Measurements from ENCODE around the gene TSHZ1.

Gene TSHZ1

DNA sequence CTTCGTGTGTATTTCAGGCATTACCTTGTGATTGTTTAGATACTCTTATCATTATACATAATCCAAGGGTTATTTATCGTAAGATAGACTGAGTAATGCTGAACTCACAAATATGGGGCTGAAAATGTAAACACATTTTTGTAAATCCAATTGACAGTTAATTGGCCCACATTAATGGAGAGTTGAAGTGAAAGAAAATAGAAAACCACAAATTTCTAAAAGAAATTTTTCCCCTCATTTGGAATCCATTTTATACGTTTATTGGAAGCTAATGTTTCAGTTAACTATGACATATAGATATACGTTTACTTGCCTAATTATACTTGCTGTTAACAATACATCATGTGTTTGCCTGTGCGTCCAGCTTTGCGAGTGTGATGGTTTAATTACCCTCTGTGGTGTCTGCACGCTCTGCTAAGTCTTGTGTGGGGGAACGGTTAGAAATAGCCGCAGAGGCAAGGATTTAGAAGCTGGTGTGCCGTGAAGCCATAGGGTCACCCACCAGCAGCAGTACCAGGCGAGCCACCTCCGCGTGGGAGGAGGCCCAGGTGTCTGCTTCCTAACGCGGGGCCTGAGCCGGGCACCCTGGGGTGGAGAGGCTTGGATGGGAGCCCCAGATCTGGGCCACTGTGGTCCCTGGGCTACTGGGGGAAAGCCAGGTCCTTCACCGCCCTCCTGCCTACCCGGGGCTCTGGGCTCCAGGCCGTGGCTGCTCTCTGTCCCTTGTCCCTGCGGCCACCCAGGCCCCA, 38.0 kb downstream of the TSHZ1 start:
- H3K9me3 ChIP-seq (ENCODE audit: control insufficient read depth, insufficient read depth, low read length) = no peaks in the 10 kb centered on the region
- no peak for DNase-seq (ENCODE audit: low read depth, low spot score)
- no CpG with 5 or more reads among the region's 20 CpGs for WGBS (ENCODE audit: insufficient coverage, insufficient read length)
- no peaks in the 10 kb centered on the region for H3K4me1 ChIP-seq (ENCODE audit: control insufficient read depth, insufficient read depth, low read length)
- H3K4me3 ChIP-seq (ENCODE audit: low read length) = no peak overlapping the region
- no peaks in the 10 kb centered on the region for H3K27me3 ChIP-seq (ENCODE audit: control insufficient read depth, insufficient read depth, low read length)
- no peak overlapping the region for H3K27ac ChIP-seq (ENCODE audit: low read length)
- no peaks in the 10 kb centered on the region for H3K36me3 ChIP-seq (ENCODE audit: control insufficient read depth, insufficient read depth, low read length)

DNA sequence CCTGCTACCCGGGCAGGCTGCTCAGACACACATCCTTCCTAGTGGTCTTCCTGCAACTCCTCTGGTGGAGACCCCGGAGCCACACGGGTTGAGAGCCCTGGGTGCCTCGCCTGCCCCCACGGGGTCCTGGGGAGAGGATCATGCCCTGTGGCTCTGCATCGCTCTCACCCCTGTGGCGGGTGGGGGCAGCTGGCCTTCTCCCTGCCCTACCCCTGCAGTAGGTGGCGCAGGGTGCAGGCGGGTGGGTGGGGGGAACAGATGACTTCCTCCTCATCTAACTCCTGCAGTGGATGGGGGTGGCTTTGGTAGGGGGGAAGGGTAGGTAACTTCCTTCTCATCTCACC, 38.5 kb downstream of the TSHZ1 start:
- no peak for DNase-seq (ENCODE audit: low read depth, low spot score)
- no peaks in the 10 kb centered on the region for H3K36me3 ChIP-seq (ENCODE audit: control insufficient read depth, insufficient read depth, low read length)
- no peak overlapping the region for H3K4me3 ChIP-seq (ENCODE audit: low read length)
- no peaks in the 10 kb centered on the region for H3K4me1 ChIP-seq (ENCODE audit: control insufficient read depth, insufficient read depth, low read length)
- no CpG with 5 or more reads among the region's 9 CpGs for WGBS (ENCODE audit: insufficient coverage, insufficient read length)
- H3K9me3 ChIP-seq (ENCODE audit: control insufficient read depth, insufficient read depth, low read length) = no peaks in the 10 kb centered on the region
- no peaks in the 10 kb centered on the region for H3K27me3 ChIP-seq (ENCODE audit: control insufficient read depth, insufficient read depth, low read length)
- H3K27ac ChIP-seq (ENCODE audit: low read length) = no peak overlapping the region

DNA sequence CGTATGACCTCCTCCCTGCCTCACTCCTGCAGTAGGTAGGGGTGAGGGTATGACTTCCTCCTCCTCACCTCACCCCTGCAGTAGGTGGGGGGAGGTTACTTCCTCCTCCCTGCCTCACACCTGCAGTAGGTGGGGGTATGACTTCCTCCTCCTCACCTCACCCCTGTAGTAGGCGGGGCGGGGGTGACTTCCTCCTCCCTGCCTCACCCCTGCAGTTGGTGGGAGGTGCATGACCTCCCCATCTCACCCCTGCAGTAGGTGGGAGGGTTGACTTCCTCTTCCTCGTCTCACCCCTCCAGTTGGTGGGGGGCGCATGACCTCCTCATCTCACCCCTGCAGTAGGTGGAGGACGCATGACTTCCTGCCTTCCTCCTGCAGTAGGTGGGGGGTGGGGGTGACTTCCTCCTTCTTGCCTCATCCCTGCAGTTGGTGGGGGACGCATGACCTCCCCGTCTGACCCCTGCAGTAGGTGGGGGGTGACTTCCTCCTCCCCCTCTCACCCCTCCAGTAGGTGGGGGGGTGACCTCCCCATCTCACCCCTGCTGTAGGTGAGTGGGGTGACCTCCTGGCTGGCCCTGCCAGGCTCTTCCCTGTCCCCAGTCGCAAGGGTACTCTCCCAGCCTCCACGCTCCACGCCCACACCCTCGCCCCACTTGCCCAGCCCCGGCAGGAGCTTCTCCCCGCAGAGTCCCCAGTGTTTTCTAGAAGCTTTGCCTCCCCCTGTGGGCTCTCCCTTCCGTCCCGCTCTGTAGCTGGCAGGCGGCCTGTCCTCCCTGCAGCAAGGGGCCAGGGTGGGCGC, 39.3 kb downstream of the TSHZ1 start:
- Histone ChIP-seq H3K9me3 (ENCODE audit: control insufficient read depth, insufficient read depth, low read length) (no peaks in the 10 kb centered on the region), H3K4me3 (ENCODE audit: low read length) (no peak overlapping the region), H3K27ac (ENCODE audit: low read length) (no peak overlapping the region), H3K27me3 (ENCODE audit: control insufficient read depth, insufficient read depth, low read length) (no peaks in the 10 kb centered on the region), H3K4me1 (ENCODE audit: control insufficient read depth, insufficient read depth, low read length) (no peaks in the 10 kb centered on the region), H3K36me3 (ENCODE audit: control insufficient read depth, insufficient read depth, low read length) (no peaks in the 10 kb centered on the region)
- no CpG with 5 or more reads among the region's 18 CpGs for WGBS (ENCODE audit: insufficient coverage, insufficient read length)
- DNase-seq (ENCODE audit: low read depth, low spot score) = no peak

DNA sequence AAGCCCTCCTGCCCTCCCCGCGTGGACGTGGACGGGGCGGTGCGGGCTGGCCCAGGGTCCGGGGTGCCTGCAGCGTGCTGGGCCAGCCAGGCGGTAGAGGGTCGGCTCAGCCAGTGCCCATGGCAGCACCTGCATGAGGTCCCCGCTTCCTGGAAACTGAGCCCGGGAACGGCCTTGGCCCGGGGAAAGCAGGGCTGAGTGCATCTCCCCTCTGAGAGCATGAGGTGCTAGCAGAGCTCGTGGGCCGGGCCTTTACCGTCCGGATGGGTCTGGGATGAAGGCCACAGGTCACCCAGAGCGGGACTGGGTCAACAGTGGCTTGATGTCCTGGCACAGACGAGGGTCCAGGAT, 39.8 kb downstream of the TSHZ1 start:
- Histone ChIP-seq H3K9me3 (ENCODE audit: control insufficient read depth, insufficient read depth, low read length) (no peaks in the 10 kb centered on the region), H3K4me1 (ENCODE audit: control insufficient read depth, insufficient read depth, low read length) (no peaks in the 10 kb centered on the region), H3K27ac (ENCODE audit: low read length) (no peak overlapping the region), H3K4me3 (ENCODE audit: low read length) (no peak overlapping the region), H3K27me3 (ENCODE audit: control insufficient read depth, insufficient read depth, low read length) (no peaks in the 10 kb centered on the region), H3K36me3 (ENCODE audit: control insufficient read depth, insufficient read depth, low read length) (no peaks in the 10 kb centered on the region)
- no CpG with 5 or more reads among the region's 20 CpGs for WGBS (ENCODE audit: insufficient coverage, insufficient read length)
- no peak for DNase-seq (ENCODE audit: low read depth, low spot score)

DNA sequence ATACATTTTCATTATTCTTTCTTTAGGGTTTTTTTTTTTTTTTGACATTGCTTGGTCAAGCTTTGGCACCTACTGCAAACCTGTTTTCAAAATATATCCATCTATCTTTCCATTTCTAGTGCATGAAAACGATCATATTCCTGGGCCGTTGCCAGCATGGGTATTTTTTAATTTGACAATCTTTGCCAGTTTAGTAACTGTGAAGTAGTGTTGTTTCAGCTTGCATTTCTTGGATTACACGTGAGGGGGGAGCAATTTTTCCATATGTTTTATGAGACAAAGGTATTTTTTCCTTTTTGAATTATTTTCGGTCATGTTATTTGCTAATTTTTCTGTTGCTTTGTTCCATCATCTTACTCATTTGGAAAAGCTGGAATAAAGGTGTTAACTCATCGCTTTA, 40.9 kb downstream of the TSHZ1 start:
- H3K27ac ChIP-seq (ENCODE audit: low read length) = no peak overlapping the region
- no CpG with 5 or more reads among the region's 5 CpGs for WGBS (ENCODE audit: insufficient coverage, insufficient read length)
- no peaks in the 10 kb centered on the region for H3K9me3 ChIP-seq (ENCODE audit: control insufficient read depth, insufficient read depth, low read length)
- no peaks in the 10 kb centered on the region for H3K36me3 ChIP-seq (ENCODE audit: control insufficient read depth, insufficient read depth, low read length)
- no peaks in the 10 kb centered on the region for H3K4me1 ChIP-seq (ENCODE audit: control insufficient read depth, insufficient read depth, low read length)
- DNase-seq (ENCODE audit: low read depth, low spot score) = no peak
- H3K4me3 ChIP-seq (ENCODE audit: low read length) = no peak overlapping the region
- no peaks in the 10 kb centered on the region for H3K27me3 ChIP-seq (ENCODE audit: control insufficient read depth, insufficient read depth, low read length)

DNA sequence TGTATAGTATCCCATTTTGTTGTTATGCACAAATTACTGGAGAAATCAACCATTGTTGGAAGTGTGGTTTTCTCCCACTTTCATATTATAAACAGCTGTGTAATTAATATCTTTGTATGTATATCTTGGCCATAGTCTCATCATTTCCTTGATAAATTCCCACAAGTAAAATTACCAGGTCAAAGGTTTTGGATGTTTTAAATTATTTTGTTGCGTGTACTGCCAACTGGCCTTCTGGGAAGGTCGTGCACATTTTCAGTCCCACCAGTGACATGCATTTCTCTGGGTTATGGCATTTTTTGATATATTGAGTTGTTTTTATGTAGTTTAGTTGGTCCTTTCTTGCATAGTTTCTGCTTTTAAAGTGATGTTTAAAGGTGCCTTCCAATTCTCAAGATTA, 41.5 kb downstream of the TSHZ1 start:
- H3K27me3 ChIP-seq (ENCODE audit: control insufficient read depth, insufficient read depth, low read length) = no peaks in the 10 kb centered on the region
- no peak overlapping the region for H3K4me3 ChIP-seq (ENCODE audit: low read length)
- DNase-seq (ENCODE audit: low read depth, low spot score) = no peak
- H3K9me3 ChIP-seq (ENCODE audit: control insufficient read depth, insufficient read depth, low read length) = no peaks in the 10 kb centered on the region
- no CpG with 5 or more reads among the region's 2 CpGs for WGBS (ENCODE audit: insufficient coverage, insufficient read length)
- H3K4me1 ChIP-seq (ENCODE audit: control insufficient read depth, insufficient read depth, low read length) = no peaks in the 10 kb centered on the region
- H3K27ac ChIP-seq (ENCODE audit: low read length) = no peak overlapping the region
- H3K36me3 ChIP-seq (ENCODE audit: control insufficient read depth, insufficient read depth, low read length) = no peaks in the 10 kb centered on the region

DNA sequence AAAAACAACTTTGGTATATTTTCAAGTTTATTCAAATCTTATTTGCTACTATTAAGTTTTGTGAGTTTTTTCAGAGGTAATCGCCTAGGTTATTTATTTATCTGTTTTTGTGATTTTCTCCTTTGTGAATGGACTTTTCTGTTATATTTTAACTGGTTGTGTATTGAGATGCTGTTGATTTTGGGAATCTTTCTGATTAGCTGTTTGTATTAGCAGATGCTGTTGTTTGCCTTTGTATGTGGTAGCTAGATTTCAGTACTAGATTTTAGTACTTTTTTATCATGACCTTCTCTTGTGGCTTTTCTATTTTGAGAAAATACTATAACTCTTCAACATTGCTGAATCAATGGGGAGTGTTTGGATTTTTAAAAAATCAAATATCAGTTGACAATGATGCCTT, 42.4 kb downstream of the TSHZ1 start:
- no peak for DNase-seq (ENCODE audit: low read depth, low spot score)
- no peaks in the 10 kb centered on the region for H3K36me3 ChIP-seq (ENCODE audit: control insufficient read depth, insufficient read depth, low read length)
- no peaks in the 10 kb centered on the region for H3K27me3 ChIP-seq (ENCODE audit: control insufficient read depth, insufficient read depth, low read length)
- no peak overlapping the region for H3K27ac ChIP-seq (ENCODE audit: low read length)
- H3K4me1 ChIP-seq (ENCODE audit: control insufficient read depth, insufficient read depth, low read length) = no peaks in the 10 kb centered on the region
- WGBS (ENCODE audit: insufficient coverage, insufficient read length) = no CpG with 5 or more reads among the region's 1 CpG
- no peak overlapping the region for H3K4me3 ChIP-seq (ENCODE audit: low read length)
- H3K9me3 ChIP-seq (ENCODE audit: control insufficient read depth, insufficient read depth, low read length) = no peaks in the 10 kb centered on the region

DNA sequence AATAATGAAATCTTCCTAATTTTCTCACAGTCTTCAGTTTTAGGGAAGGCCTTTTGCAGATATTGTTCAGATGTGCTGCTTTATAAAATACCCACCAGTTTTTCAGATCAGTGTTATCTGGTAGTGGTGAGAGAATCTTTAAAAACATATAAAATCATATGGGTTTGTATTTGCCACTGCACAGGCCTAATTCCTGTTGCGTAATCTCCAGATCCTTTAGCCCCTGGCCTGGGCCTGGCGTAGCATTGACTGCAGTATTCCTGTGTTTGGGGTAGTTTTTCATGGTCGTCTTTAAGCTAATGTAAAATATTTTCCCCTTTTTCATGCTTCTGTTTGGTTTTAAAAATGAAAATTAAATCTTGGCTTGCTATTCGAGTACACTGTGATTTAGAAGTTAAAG, 43.2 kb downstream of the TSHZ1 start:
- no peak for DNase-seq (ENCODE audit: low read depth, low spot score)
- no peaks in the 10 kb centered on the region for H3K36me3 ChIP-seq (ENCODE audit: control insufficient read depth, insufficient read depth, low read length)
- no peaks in the 10 kb centered on the region for H3K9me3 ChIP-seq (ENCODE audit: control insufficient read depth, insufficient read depth, low read length)
- no peaks in the 10 kb centered on the region for H3K27me3 ChIP-seq (ENCODE audit: control insufficient read depth, insufficient read depth, low read length)
- no peak overlapping the region for H3K27ac ChIP-seq (ENCODE audit: low read length)
- WGBS (ENCODE audit: insufficient coverage, insufficient read length) = no CpG with 5 or more reads among the region's 4 CpGs
- no peak overlapping the region for H3K4me3 ChIP-seq (ENCODE audit: low read length)
- H3K4me1 ChIP-seq (ENCODE audit: control insufficient read depth, insufficient read depth, low read length) = no peaks in the 10 kb centered on the region

DNA sequence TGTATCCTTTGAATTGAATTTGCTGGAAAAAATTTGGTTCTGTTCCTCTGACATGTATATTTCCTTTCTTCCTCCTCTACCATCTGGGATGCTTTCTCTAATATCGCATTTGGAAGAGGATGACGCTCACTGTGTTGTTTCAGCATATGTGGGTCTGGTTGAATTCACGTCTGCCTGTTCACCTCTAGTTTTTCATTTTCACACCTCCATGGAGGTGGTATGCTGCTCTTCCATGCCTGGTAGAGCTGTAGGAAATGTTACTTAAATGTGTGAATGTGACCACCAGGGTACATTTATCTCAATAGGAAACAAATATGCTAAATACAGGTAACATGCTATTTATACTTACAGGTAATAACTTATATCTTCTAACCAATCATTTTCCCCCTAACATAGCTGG, 44.5 kb downstream of the TSHZ1 start:
- Histone ChIP-seq H3K27ac (ENCODE audit: low read length) (no peak overlapping the region), H3K4me1 (ENCODE audit: control insufficient read depth, insufficient read depth, low read length) (no peaks in the 10 kb centered on the region), H3K36me3 (ENCODE audit: control insufficient read depth, insufficient read depth, low read length) (no peaks in the 10 kb centered on the region), H3K27me3 (ENCODE audit: control insufficient read depth, insufficient read depth, low read length) (no peaks in the 10 kb centered on the region), H3K4me3 (ENCODE audit: low read length) (no peak overlapping the region), H3K9me3 (ENCODE audit: control insufficient read depth, insufficient read depth, low read length) (no peaks in the 10 kb centered on the region)
- WGBS (ENCODE audit: insufficient coverage, insufficient read length) = no CpG with 5 or more reads among the region's 3 CpGs
- no peak for DNase-seq (ENCODE audit: low read depth, low spot score)

DNA sequence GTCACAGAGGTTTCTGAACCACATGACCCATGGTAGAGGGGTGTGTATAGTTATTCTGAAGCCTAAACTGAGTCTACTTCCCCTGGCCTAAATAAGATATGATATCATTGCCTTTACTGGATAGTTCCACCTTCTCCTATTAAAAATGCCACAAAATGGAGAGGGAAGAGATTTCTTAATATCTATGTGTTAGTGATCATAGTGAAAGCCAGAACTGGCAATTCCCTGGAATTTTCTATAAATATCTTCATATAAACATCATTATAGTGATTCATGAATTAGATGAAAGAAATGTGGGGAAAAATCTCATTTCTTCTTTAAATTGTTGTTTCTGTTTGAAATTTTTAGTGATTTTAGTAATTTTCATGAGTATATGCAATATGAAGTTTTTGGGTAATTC, 45.8 kb downstream of the TSHZ1 start:
- H3K36me3 ChIP-seq (ENCODE audit: control insufficient read depth, insufficient read depth, low read length) = no peaks in the 10 kb centered on the region
- no peak overlapping the region for H3K4me3 ChIP-seq (ENCODE audit: low read length)
- DNase-seq (ENCODE audit: low read depth, low spot score) = no peak
- no peaks in the 10 kb centered on the region for H3K27me3 ChIP-seq (ENCODE audit: control insufficient read depth, insufficient read depth, low read length)
- no peaks in the 10 kb centered on the region for H3K4me1 ChIP-seq (ENCODE audit: control insufficient read depth, insufficient read depth, low read length)
- no peak overlapping the region for H3K27ac ChIP-seq (ENCODE audit: low read length)
- no peaks in the 10 kb centered on the region for H3K9me3 ChIP-seq (ENCODE audit: control insufficient read depth, insufficient read depth, low read length)

DNA sequence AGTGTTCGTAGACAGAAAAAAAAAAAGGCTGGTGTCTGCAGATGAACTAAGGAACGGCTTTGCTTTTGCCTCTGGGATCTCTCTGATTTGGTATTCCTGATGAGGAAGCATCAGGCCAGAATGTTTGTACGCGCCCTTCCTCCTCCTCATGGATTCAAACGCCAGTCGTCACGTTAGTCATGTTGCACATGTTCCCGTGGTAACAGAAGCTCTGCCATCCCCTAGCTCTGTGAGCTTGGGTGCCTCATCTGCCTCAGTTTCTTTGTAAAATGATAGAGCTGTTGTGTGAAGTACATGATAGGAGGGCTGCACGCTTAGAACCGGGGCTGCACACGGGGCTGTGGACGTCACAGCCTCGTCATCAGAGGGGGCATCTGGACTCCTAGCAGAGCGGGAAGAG, 47.0 kb downstream of the TSHZ1 start:
- no peak for DNase-seq (ENCODE audit: low read depth, low spot score)
- no peaks in the 10 kb centered on the region for H3K9me3 ChIP-seq (ENCODE audit: control insufficient read depth, insufficient read depth, low read length)
- H3K4me3 ChIP-seq (ENCODE audit: low read length) = no peak overlapping the region
- WGBS (ENCODE audit: insufficient coverage, insufficient read length) = no CpG with 5 or more reads among the region's 14 CpGs
- H3K27me3 ChIP-seq (ENCODE audit: control insufficient read depth, insufficient read depth, low read length) = no peaks in the 10 kb centered on the region
- H3K4me1 ChIP-seq (ENCODE audit: control insufficient read depth, insufficient read depth, low read length) = no peaks in the 10 kb centered on the region
- no peak overlapping the region for H3K27ac ChIP-seq (ENCODE audit: low read length)
- no peaks in the 10 kb centered on the region for H3K36me3 ChIP-seq (ENCODE audit: control insufficient read depth, insufficient read depth, low read length)
